NCI-H1092 treated with DMSO at 0.1 percent for 48 hours (cell line): ENCODE measurements around the gene CCBE1.
"Not testable (repeated sequence)": the region's sequence is repeated elsewhere in the genome, so short reads cannot be mapped to it uniquely, and the experiment has no call there.

Experiments used
- DNase-seq: peaks from one replicate; lab custom pipeline; 2025; lab: John Stamatoyannopoulos, UW

Gene CCBE1

GRCh38 chr18:59715445-59715844, 18.2 kb upstream of the CCBE1 start:
- DNase-seq = no peak

- not testable (repeated sequence) for DNase-seq
Measured at GRCh38 chr18:59714096-59714495, 16.9 kb upstream of the CCBE1 start.

- no peak for DNase-seq
Measured at GRCh38 chr18:59712311-59712710, 15.1 kb upstream of the CCBE1 start.

- DNase-seq = no peak
Measured at GRCh38 chr18:59708988-59709387, 11.8 kb upstream of the CCBE1 start.

- no peak for DNase-seq
Measured at GRCh38 chr18:59707306-59707705, 10.1 kb upstream of the CCBE1 start.

GRCh38 chr18:59706499-59706898, 9.3 kb upstream of the CCBE1 start:
- DNase-seq = no peak

GRCh38 chr18:59705145-59705544, 7.9 kb upstream of the CCBE1 start:
- DNase-seq = no peak

GRCh38 chr18:59704146-59704545, 6.9 kb upstream of the CCBE1 start:
- DNase-seq = no peak

- DNase-seq = no peak
Measured at GRCh38 chr18:59701272-59701671, 4.0 kb upstream of the CCBE1 start.

- no peak for DNase-seq
Measured at GRCh38 chr18:59700535-59700967, 3.3 kb upstream of the CCBE1 start.

GRCh38 chr18:59699750-59700534, 2.7 kb upstream of the CCBE1 start:
- no peak for DNase-seq

- no peak for DNase-seq
Measured at GRCh38 chr18:59699061-59699460, 1.8 kb upstream of the CCBE1 start.

- peak; percentile 18 for DNase-seq
Measured at GRCh38 chr18:59696311-59697235, 650 bp downstream of the CCBE1 start.

GRCh38 chr18:59695551-59695950, 1.7 kb downstream of the CCBE1 start:
- DNase-seq = no peak

- no peak for DNase-seq
Measured at GRCh38 chr18:59694824-59695223, 2.4 kb downstream of the CCBE1 start.

- no peak for DNase-seq
Measured at GRCh38 chr18:59691996-59692395, 5.2 kb downstream of the CCBE1 start.

GRCh38 chr18:59690996-59691395, 6.2 kb downstream of the CCBE1 start:
- DNase-seq = peak; percentile 75

- DNase-seq = peak; percentile 75
Measured at GRCh38 chr18:59690186-59690982, 6.8 kb downstream of the CCBE1 start.

GRCh38 chr18:59689756-59690155, 7.5 kb downstream of the CCBE1 start:
- DNase-seq = no peak

GRCh38 chr18:59686260-59686659, 11.0 kb downstream of the CCBE1 start:
- DNase-seq = no peak

GRCh38 chr18:59685501-59685900, 11.7 kb downstream of the CCBE1 start:
- no peak for DNase-seq

- no peak for DNase-seq
Measured at GRCh38 chr18:59684777-59685176, 12.4 kb downstream of the CCBE1 start.
